Activated naive CD8-positive, alpha-beta T cell treated with anti-CD3 and anti-CD28 coated beads, Interleukin-2, amount 50 U/mL, for 16 hours (primary cell): Measurements from ENCODE around the gene NAALADL1.

Experiments used
- DNase-seq: peaks from one replicate; pipeline ENCODE4 v3.0.0-alpha.2; 2020; ENCODE audit warnings: low read depth, low spot score

NAALADL1 gene

GRCh38 chr11:65083134-65083833 is 24.9 kb upstream of the NAALADL1 start:
- DNase-seq = no peak

- no peak for DNase-seq
Observed at GRCh38 chr11:65078786-65079342, 20.5 kb upstream of the NAALADL1 start.

- peak; percentile 25 for DNase-seq
Observed at GRCh38 chr11:65078151-65078550, 19.8 kb upstream of the NAALADL1 start.

GRCh38 chr11:65077451-65077850 is 19.1 kb upstream of the NAALADL1 start:
- no peak for DNase-seq

- no peak for DNase-seq
Observed at GRCh38 chr11:65072631-65072966, 14.2 kb upstream of the NAALADL1 start.

- DNase-seq = no peak
Observed at GRCh38 chr11:65071907-65072630, 13.7 kb upstream of the NAALADL1 start.

- no peak for DNase-seq
Observed at GRCh38 chr11:65069217-65069616, 10.9 kb upstream of the NAALADL1 start.

GRCh38 chr11:65067446-65067845 is 9.1 kb upstream of the NAALADL1 start:
- DNase-seq = no peak

- DNase-seq = no peak
Observed at GRCh38 chr11:65066805-65067291, 8.5 kb upstream of the NAALADL1 start.

GRCh38 chr11:65066315-65066714 is 8.0 kb upstream of the NAALADL1 start:
- no peak for DNase-seq

GRCh38 chr11:65065851-65066250 is 7.5 kb upstream of the NAALADL1 start:
- no peak for DNase-seq

- DNase-seq = no peak
Observed at GRCh38 chr11:65064847-65065240, 6.5 kb upstream of the NAALADL1 start.

- DNase-seq = no peak
Observed at GRCh38 chr11:65063532-65063931, 5.2 kb upstream of the NAALADL1 start.

GRCh38 chr11:65060913-65061408 is 2.6 kb upstream of the NAALADL1 start:
- DNase-seq = no peak

- no peak for DNase-seq
Observed at GRCh38 chr11:65059959-65060824, 1.8 kb upstream of the NAALADL1 start.

GRCh38 chr11:65059523-65059922 is 1.2 kb upstream of the NAALADL1 start:
- no peak for DNase-seq

GRCh38 chr11:65058012-65058411 is 341 bp downstream of the NAALADL1 start:
- no peak for DNase-seq

- DNase-seq = no peak
Observed at GRCh38 chr11:65057526-65057925, 827 bp downstream of the NAALADL1 start.

GRCh38 chr11:65056999-65057398 is 1.4 kb downstream of the NAALADL1 start:
- no peak for DNase-seq

- DNase-seq = no peak
Observed at GRCh38 chr11:65055538-65055937, 2.8 kb downstream of the NAALADL1 start.

- DNase-seq = no peak
Observed at GRCh38 chr11:65053827-65054508, 4.4 kb downstream of the NAALADL1 start.
